Kidney (tissue), 14 donors: Measurements from ENCODE around the gene MBD4. TPM values are rescaled to one million over a fixed set of nuclear protein-coding genes. Genes with fewer than 3 reads are reported as not detected.

Source experiments
- DNase-seq, 5 donors: peaks; one replicate each; pipeline ENCODE4 v3.0.0-alpha.2; 2013 to 2020
- FAIRE-seq: peaks from 2 replicates; lab custom pipeline; 2012; peaks lifted over from hg19 to GRCh38; lab: Jason Lieb, UNC
- H3K27ac ChIP-seq, 2 donors: one replicate each; pipeline ENCODE4 v1.7.0; 2013; ENCODE audit warnings: low read depth in 2 of 2, low read length in 2 of 2, inconsistent platforms in 1 of 2
- H3K27me3 ChIP-seq: one replicate; pipeline ENCODE4 v1.7.1; 2013; ENCODE audit warnings: low read length, inconsistent platforms; ENCODE audit not compliant: control insufficient read depth, insufficient read depth
- H3K36me3 ChIP-seq, 3 donors: one replicate each; pipeline versions ENCODE4 v1.7.0 to v1.7.1; 2013; ENCODE audit warnings: low read length in 3 of 3, control low read depth in 1 of 3, inconsistent platforms in 1 of 3; ENCODE audit not compliant: insufficient read depth in 3 of 3, control insufficient read depth in 2 of 3
- H3K4me1 ChIP-seq, 3 donors: one replicate each; pipeline versions ENCODE4 v1.7.0 to v1.7.1; 2013; ENCODE audit warnings: low read length in 3 of 3, inconsistent platforms in 1 of 3, low read depth in 1 of 3; ENCODE audit not compliant: control insufficient read depth in 2 of 3, insufficient read depth in 2 of 3
- H3K4me3 ChIP-seq, 3 donors: one replicate each; pipeline versions ENCODE4 v1.7.0 to v1.8.1; 2013; ENCODE audit warnings: low read length in 3 of 3, control low read depth in 1 of 3, inconsistent platforms in 1 of 3
- H3K9ac ChIP-seq, 3 donors: one replicate each; pipeline versions ENCODE4 v1.7.0 to v1.7.1; 2013; ENCODE audit warnings: low read length in 3 of 3, control low read depth in 1 of 3, inconsistent platforms in 1 of 3
- H3K9me3 ChIP-seq, 3 donors: one replicate each; pipeline versions ENCODE4 v1.7.0 to v1.7.1; 2013; ENCODE audit warnings: low read length in 3 of 3, control low read depth in 1 of 3, inconsistent platforms in 1 of 3; ENCODE audit not compliant: control insufficient read depth in 2 of 3, insufficient read depth in 1 of 3
- CTCF ChIP-seq: IDR thresholded peaks from 3 replicates; pipeline ENCODE4 v1.5.1; 2012; ENCODE audit warnings: mild to moderate bottlenecking, moderate library complexity, borderline replicate concordance; ENCODE audit not compliant: insufficient read depth; ENCODE audit errors: extremely low read depth
- intact Hi-C: fragments of 100-400 bp; cut with DNase I; formaldehyde crosslinking; loops from one replicate; pipeline ENCODE4 v1.11.1; 2022
- polyA plus RNA-seq: library from polyadenylated mRNA; stranded (reverse); fragments of 350-450 nt; fragmentation: Illumina TruSeq; extraction: RNeasy Lipid Tissue Mini Kit (QIAGEN cat#74804); gene quantifications from one replicate; pipeline ENCODE4 v1.2.3, GENCODE V29; 2014; ENCODE audit warnings: low read depth, low replicate concordance; ENCODE audit not compliant: insufficient read depth
- total RNA-seq: library from RNA; stranded (reverse); fragmentation: NEBNext Ultra II Directional; extraction: Animal tissue kit (Norgen Biotek cat#: 25700); gene quantifications from one replicate; pipeline ENCODE4 v1.2.1, GENCODE V29; 2021
- donor health status: control.
- donor health status: control.
- donor health status: control.
- donor health status: control.
- donor health status: control.
- donor health status: DM: yes; HTN: yes; CAD: no.
- donor health status: Normal renal cell carcinoma (clear cell type).

Gene MBD4
- total and polyA plus RNA-seq, 2 donors from 2014 or later: 25.4 to 35.1 TPM

- peak overlapping the region in 1 of 2 donors; percentile 5 for H3K27ac ChIP-seq
Observed at GRCh38 chr3:129412542-129413198, 27.1 kb downstream of the MBD4 start.

DNA sequence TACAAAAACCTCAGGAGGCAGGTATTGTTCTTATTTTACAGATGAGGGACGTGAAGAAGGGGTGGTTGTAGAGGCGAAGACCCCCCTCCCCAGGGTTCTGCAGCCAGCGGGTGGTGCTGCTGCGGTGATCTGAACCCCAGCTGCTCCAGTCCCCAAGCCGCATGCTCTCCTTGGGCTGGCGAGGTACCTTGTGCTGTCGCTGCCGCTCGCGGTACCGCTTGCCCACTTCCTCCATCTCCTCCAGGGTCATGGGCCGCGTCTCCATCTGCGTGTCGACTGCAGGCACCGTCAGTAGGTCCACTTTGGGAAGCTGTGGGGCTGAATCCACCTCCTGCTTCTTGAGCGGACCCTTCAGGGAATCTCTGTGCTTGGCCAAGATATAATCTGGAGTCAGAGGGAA is 28.8 kb downstream of the MBD4 start:
- TF ChIP-seq CTCF: no peak
- no peak overlapping the region for H3K4me3 ChIP-seq
- intact Hi-C loops: no loop called here
- no peak for DNase-seq
- no peak overlapping the region for H3K27ac ChIP-seq
- H3K9me3 ChIP-seq: no peaks in the 10 kb centered on the region
- no peak for FAIRE-seq
- H3K9ac ChIP-seq: no peak overlapping the region
- H3K4me1 ChIP-seq: peaks cover 0 to 11% (median 7%) of the 10 kb centered on the region in 3 donors
- H3K36me3 ChIP-seq: no peaks in the 10 kb centered on the region
- H3K27me3 ChIP-seq: no peaks in the 10 kb centered on the region

More at GRCh38 chr3:129412542-129413198, 27.1 kb downstream of the MBD4 start:
- DNase-seq (no peak), FAIRE-seq (no peak)
- Histone ChIP-seq H3K36me3 (no peaks in the 10 kb centered on the region), H3K27me3 (no peaks in the 10 kb centered on the region), H3K4me3 (no peak overlapping the region), H3K4me1 (peaks cover 0 to 11% (median 7%) of the 10 kb centered on the region in 3 donors), H3K9ac (no peak overlapping the region), H3K9me3 (no peaks in the 10 kb centered on the region)
- TF ChIP-seq CTCF: no peak
- intact Hi-C loops: no loop called here

DNA sequence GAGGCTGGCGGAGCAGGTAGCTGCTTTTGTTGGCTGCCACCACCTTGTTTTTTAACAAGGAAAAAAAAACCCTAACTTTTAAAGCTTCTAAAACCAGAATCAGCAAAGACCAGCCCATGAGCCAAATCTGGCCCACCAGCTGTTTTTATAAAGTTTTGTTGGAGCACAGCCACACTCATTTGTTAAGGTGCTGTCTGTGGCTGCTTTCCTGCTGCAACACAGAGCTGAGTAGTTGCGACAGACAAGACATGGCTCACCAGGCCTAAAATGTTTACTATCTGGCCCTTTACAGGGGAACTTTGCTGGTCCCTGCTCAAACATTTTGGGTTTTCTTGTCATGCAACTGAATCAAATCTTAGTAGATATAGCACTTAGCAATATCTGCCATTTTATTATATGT is 30.2 kb downstream of the MBD4 start:
- no peak overlapping the region for H3K9ac ChIP-seq
- no peak overlapping the region for H3K27ac ChIP-seq
- H3K9me3 ChIP-seq: no peaks in the 10 kb centered on the region
- no peak overlapping the region for H3K4me3 ChIP-seq
- H3K4me1 ChIP-seq: peaks cover 0 to 11% (median 7%) of the 10 kb centered on the region in 3 donors
- H3K27me3 ChIP-seq: no peaks in the 10 kb centered on the region
- intact Hi-C loops: no loop called here
- no peak for TF ChIP-seq CTCF
- no peaks in the 10 kb centered on the region for H3K36me3 ChIP-seq
- FAIRE-seq: no peak
- DNase-seq: no peak
